ENCODE results near the gene CCDC32. TPM values are rescaled to one million over a fixed set of nuclear protein-coding genes. Genes with fewer than 3 reads are reported as not detected.

CCDC32 gene
- total and polyA plus RNA-seq, 2 of the 8 experiments (the other 6 are each of a cell fraction or from before 2014, with no cell fraction given), result 8.9 to 12.1 TPM

- Histone ChIP-seq H3K27ac (ENCODE audit: low read depth, low read length) (no peak overlapping the region), H3K56ac (replicated peaks; ENCODE audit: insufficient read length, low read depth, low read length) (no peak overlapping the region), H3K9me3 (ENCODE audit: insufficient read depth in 2 of 2, low read depth in 1 of 2, low read length in 1 of 2) (no peaks in the 10 kb centered on the region), H2BK5ac (ENCODE audit: low read depth, low read length) (no peak overlapping the region), H4K5ac (ENCODE audit: insufficient read length, low read depth, low read length) (no peak overlapping the region), H2BK15ac (ENCODE audit: low read length) (no peak overlapping the region), H2BK120ac (replicated peaks; ENCODE audit: low read depth, low read length) (no peak overlapping the region), H3K23me2 (ENCODE audit: low read depth, low read length) (no peaks in the 10 kb centered on the region), H3K4me2 (ENCODE audit: insufficient read depth in 1 of 2, low read depth in 2 of 2, low read length in 2 of 2) (no peak overlapping the region), H2AFZ (ENCODE audit: low read length) (no peak overlapping the region), H4K8ac (ENCODE audit: extremely low read depth, insufficient read depth, low read length) (no peak overlapping the region), H3K79me2 (ENCODE audit: control insufficient read depth in 1 of 2, insufficient read depth in 2 of 2, low read length in 2 of 2) (no peaks in the 10 kb centered on the region), H4K20me1 (replicated peaks in 1 of 2; ENCODE audit: control insufficient read depth in 1 of 2, insufficient read depth in 2 of 2, low read length in 2 of 2) (no peaks in the 10 kb centered on the region), H2BK12ac (ENCODE audit: low read depth, low read length) (no peak overlapping the region), H3K4me3 (ENCODE audit: extremely low read depth in 1 of 4, insufficient read depth in 2 of 4, low read depth in 3 of 4, low read length in 4 of 4) (no peak overlapping the region), H2AK5ac (ENCODE audit: low read depth, low read length) (no peak overlapping the region), H3K9ac (replicated peaks in 1 of 4; ENCODE audit: extremely low read depth in 1 of 4, low read depth in 3 of 4, low read length in 3 of 4) (no peak overlapping the region), H3K27me3 (replicated peaks in 1 of 4; ENCODE audit: control insufficient read depth in 3 of 4, extremely low read depth in 1 of 4, insufficient read depth in 3 of 4, low read length in 3 of 4) (no peaks in the 10 kb centered on the region), H3K23ac (ENCODE audit: insufficient read length) (no peak overlapping the region), H3K79me1 (ENCODE audit: low read depth, low read length) (no peaks in the 10 kb centered on the region), H2BK20ac (ENCODE audit: low read length) (no peak overlapping the region), H4K91ac (replicated peaks; ENCODE audit: insufficient read length, low read length) (no peak overlapping the region), H3K4ac (replicated peaks; ENCODE audit: insufficient read length, low read depth, low read length) (no peak overlapping the region), H3K18ac (ENCODE audit: extremely low read depth, low read length) (no peak overlapping the region), H3K4me1 (replicated peaks in 1 of 4; ENCODE audit: control insufficient read depth in 3 of 4, insufficient read depth in 4 of 4, low read length in 3 of 4) (peaks cover 12 to 23% (median 13%) of the 10 kb centered on the region in 4 experiments), H3K36me3 (ENCODE audit: control insufficient read depth in 2 of 4, insufficient read depth in 4 of 4, low read length in 3 of 4) (no peaks in the 10 kb centered on the region), H3K14ac (ENCODE audit: insufficient read length) (no peak overlapping the region)
- TF ChIP-seq POU5F1 (IDR thresholded peaks at IDR 0.05; ENCODE audit: low read depth, low read length) (no peak), SIRT6 (IDR thresholded peaks at IDR 0.05; ENCODE audit: low read length) (no peak), RFX5 (IDR thresholded peaks at IDR 0.05; ENCODE audit: borderline replicate concordance, low read depth, low read length) (no peak), CREB1 (IDR thresholded peaks at IDR 0.05) (no peak), ATF3 (IDR thresholded peaks at IDR 0.05; ENCODE audit: insufficient read depth, low read depth, low read length) (no peak), ZNF274 (IDR thresholded peaks at IDR 0.05; ENCODE audit: borderline replicate concordance, extremely low read depth, low read length) (no peak), JUN (IDR thresholded peaks at IDR 0.05; ENCODE audit: low read depth, low read length) (no peak), SP2 (IDR thresholded peaks at IDR 0.05; ENCODE audit: low read length) (no peak), HDAC2 (IDR thresholded peaks at IDR 0.05; ENCODE audit: borderline replicate concordance in 1 of 2, low read depth in 2 of 2, low read length in 2 of 2) (no peak)
- DNase-seq (ENCODE audit: low read depth in 1 of 2, low spot score in 2 of 2), result no peak
- 96% methylated on average over 6 of the region's 6 CpGs; no CpG with 5 or more reads in 1 of the 2 experiments for WGBS, 2 experiments (ENCODE audit: extremely low coverage in 1 of 2, insufficient coverage in 1 of 2, insufficient read length in 1 of 2, insufficient replicate concordance in 2 of 2, low coverage in 1 of 2, low lambda C conversion rate in 2 of 2, missing lambda C conversion rate in 1 of 2)
- POLR2A ChIA-PET (ENCODE audit: partially characterized antibody), result interaction anchor here (1.1 kb wide), 1 partner anchor 19 kb away, joined by 3 read pairs; the partner anchor contains the start of gene RPUSD2
- FAIRE-seq, result no peak
- CTCF ChIA-PET (ENCODE audit: partially characterized antibody), result interaction anchor here (0.7 to 1.1 kb wide), 5 partner anchors 9 to 328 kb away, joined by 3 to 5 read pairs (median 3); no protein-coding TSS in a partner anchor
Measured at GRCh38 chr15:40550341-40551037, 14.4 kb downstream of the CCDC32 start.
